ENCODE data around the gene BEAN1.
"Not testable (repeated sequence)": the region's sequence is repeated elsewhere in the genome, so short reads cannot be mapped to it uniquely, and the experiment has no call there.

Gene BEAN1

GRCh38 chr16:66491716-66492064 is 64.6 kb downstream of the BEAN1 start:
- Histone ChIP-seq H3K9me3 (ENCODE audit: control insufficient read depth, low read length) (no peaks in the 10 kb centered on the region), H3K27me3 (replicated peaks; ENCODE audit: control insufficient read depth, insufficient read depth, low read length, poor library complexity, severe bottlenecking) (no peaks in the 10 kb centered on the region), H3K36me3 (ENCODE audit: control insufficient read depth, insufficient read depth, low read length) (no peaks in the 10 kb centered on the region), H3K27ac (ENCODE audit: insufficient read depth, low read length, poor library complexity, severe bottlenecking) (no peak overlapping the region), H3K4me3 (ENCODE audit: insufficient read depth, low read depth, low read length, poor library complexity, severe bottlenecking) (no peak overlapping the region), H3K4me1 (ENCODE audit: control insufficient read depth, insufficient read depth, low read length, poor library complexity, severe bottlenecking) (no peaks in the 10 kb centered on the region)
- no peak for DNase-seq

- no peaks in the 10 kb centered on the region for H3K4me1 ChIP-seq (ENCODE audit: control insufficient read depth, insufficient read depth, low read length, poor library complexity, severe bottlenecking)
- H3K4me3 ChIP-seq (ENCODE audit: insufficient read depth, low read depth, low read length, poor library complexity, severe bottlenecking), result no peak overlapping the region
- H3K36me3 ChIP-seq (ENCODE audit: control insufficient read depth, insufficient read depth, low read length), result no peaks in the 10 kb centered on the region
- H3K27ac ChIP-seq (ENCODE audit: insufficient read depth, low read length, poor library complexity, severe bottlenecking), result no peak overlapping the region
- H3K9me3 ChIP-seq (ENCODE audit: control insufficient read depth, low read length), result no peaks in the 10 kb centered on the region
- DNase-seq, result no peak
- H3K27me3 ChIP-seq (replicated peaks; ENCODE audit: control insufficient read depth, insufficient read depth, low read length, poor library complexity, severe bottlenecking), result no peaks in the 10 kb centered on the region
These were observed 66.7 kb downstream of the BEAN1 start for GRCh38 chr16:66493490-66494401.

GRCh38 chr16:66494916-66495315 is 67.8 kb downstream of the BEAN1 start:
- no peak for DNase-seq
- H3K4me1 ChIP-seq (ENCODE audit: control insufficient read depth, insufficient read depth, low read length, poor library complexity, severe bottlenecking), result no peaks in the 10 kb centered on the region
- H3K36me3 ChIP-seq (ENCODE audit: control insufficient read depth, insufficient read depth, low read length), result no peaks in the 10 kb centered on the region
- H3K9me3 ChIP-seq (ENCODE audit: control insufficient read depth, low read length), result no peaks in the 10 kb centered on the region
- H3K27me3 ChIP-seq (replicated peaks; ENCODE audit: control insufficient read depth, insufficient read depth, low read length, poor library complexity, severe bottlenecking), result no peaks in the 10 kb centered on the region
- no peak overlapping the region for H3K27ac ChIP-seq (ENCODE audit: insufficient read depth, low read length, poor library complexity, severe bottlenecking)
- no peak overlapping the region for H3K4me3 ChIP-seq (ENCODE audit: insufficient read depth, low read depth, low read length, poor library complexity, severe bottlenecking)

- Histone ChIP-seq H3K4me3 (ENCODE audit: insufficient read depth, low read depth, low read length, poor library complexity, severe bottlenecking) (no peak overlapping the region), H3K27me3 (replicated peaks; ENCODE audit: control insufficient read depth, insufficient read depth, low read length, poor library complexity, severe bottlenecking) (no peaks in the 10 kb centered on the region), H3K27ac (ENCODE audit: insufficient read depth, low read length, poor library complexity, severe bottlenecking) (no peak overlapping the region), H3K9me3 (ENCODE audit: control insufficient read depth, low read length) (no peaks in the 10 kb centered on the region), H3K4me1 (ENCODE audit: control insufficient read depth, insufficient read depth, low read length, poor library complexity, severe bottlenecking) (no peaks in the 10 kb centered on the region), H3K36me3 (ENCODE audit: control insufficient read depth, insufficient read depth, low read length) (no peaks in the 10 kb centered on the region)
- no peak for DNase-seq
These were observed 68.3 kb downstream of the BEAN1 start for GRCh38 chr16:66495440-66495839.

GRCh38 chr16:66496226-66496625 is 69.1 kb downstream of the BEAN1 start:
- not testable (repeated sequence) for H3K27ac ChIP-seq (ENCODE audit: insufficient read depth, low read length, poor library complexity, severe bottlenecking); H3K36me3 ChIP-seq (ENCODE audit: control insufficient read depth, insufficient read depth, low read length); H3K27me3 ChIP-seq (replicated peaks; ENCODE audit: control insufficient read depth, insufficient read depth, low read length, poor library complexity, severe bottlenecking); DNase-seq; H3K4me3 ChIP-seq (ENCODE audit: insufficient read depth, low read depth, low read length, poor library complexity, severe bottlenecking); H3K4me1 ChIP-seq (ENCODE audit: control insufficient read depth, insufficient read depth, low read length, poor library complexity, severe bottlenecking); H3K9me3 ChIP-seq (ENCODE audit: control insufficient read depth, low read length)

GRCh38 chr16:66497921-66498320 is 70.8 kb downstream of the BEAN1 start:
- DNase-seq; H3K27ac ChIP-seq (ENCODE audit: insufficient read depth, low read length, poor library complexity, severe bottlenecking); H3K9me3 ChIP-seq (ENCODE audit: control insufficient read depth, low read length); H3K4me3 ChIP-seq (ENCODE audit: insufficient read depth, low read depth, low read length, poor library complexity, severe bottlenecking); H3K36me3 ChIP-seq (ENCODE audit: control insufficient read depth, insufficient read depth, low read length); H3K27me3 ChIP-seq (replicated peaks; ENCODE audit: control insufficient read depth, insufficient read depth, low read length, poor library complexity, severe bottlenecking); H3K4me1 ChIP-seq (ENCODE audit: control insufficient read depth, insufficient read depth, low read length, poor library complexity, severe bottlenecking): not testable (repeated sequence)

- not testable (repeated sequence) for H3K4me3 ChIP-seq (ENCODE audit: insufficient read depth, low read depth, low read length, poor library complexity, severe bottlenecking); H3K4me1 ChIP-seq (ENCODE audit: control insufficient read depth, insufficient read depth, low read length, poor library complexity, severe bottlenecking); H3K36me3 ChIP-seq (ENCODE audit: control insufficient read depth, insufficient read depth, low read length); H3K9me3 ChIP-seq (ENCODE audit: control insufficient read depth, low read length); DNase-seq; H3K27ac ChIP-seq (ENCODE audit: insufficient read depth, low read length, poor library complexity, severe bottlenecking); H3K27me3 ChIP-seq (replicated peaks; ENCODE audit: control insufficient read depth, insufficient read depth, low read length, poor library complexity, severe bottlenecking)
These were observed 74.5 kb downstream of the BEAN1 start for GRCh38 chr16:66501563-66501962.

GRCh38 chr16:66502020-66502913 is 75.2 kb downstream of the BEAN1 start:
- Histone ChIP-seq H3K27ac (ENCODE audit: insufficient read depth, low read length, poor library complexity, severe bottlenecking) (no peak overlapping the region), H3K27me3 (replicated peaks; ENCODE audit: control insufficient read depth, insufficient read depth, low read length, poor library complexity, severe bottlenecking) (no peaks in the 10 kb centered on the region), H3K4me3 (ENCODE audit: insufficient read depth, low read depth, low read length, poor library complexity, severe bottlenecking) (no peak overlapping the region), H3K4me1 (ENCODE audit: control insufficient read depth, insufficient read depth, low read length, poor library complexity, severe bottlenecking) (no peaks in the 10 kb centered on the region), H3K36me3 (ENCODE audit: control insufficient read depth, insufficient read depth, low read length) (no peaks in the 10 kb centered on the region), H3K9me3 (ENCODE audit: control insufficient read depth, low read length) (no peaks in the 10 kb centered on the region)
- no peak for DNase-seq

- H3K27me3 ChIP-seq (replicated peaks; ENCODE audit: control insufficient read depth, insufficient read depth, low read length, poor library complexity, severe bottlenecking), result no peaks in the 10 kb centered on the region
- no peaks in the 10 kb centered on the region for H3K9me3 ChIP-seq (ENCODE audit: control insufficient read depth, low read length)
- no peaks in the 10 kb centered on the region for H3K36me3 ChIP-seq (ENCODE audit: control insufficient read depth, insufficient read depth, low read length)
- H3K4me3 ChIP-seq (ENCODE audit: insufficient read depth, low read depth, low read length, poor library complexity, severe bottlenecking), result no peak overlapping the region
- DNase-seq, result no peak
- no peaks in the 10 kb centered on the region for H3K4me1 ChIP-seq (ENCODE audit: control insufficient read depth, insufficient read depth, low read length, poor library complexity, severe bottlenecking)
- no peak overlapping the region for H3K27ac ChIP-seq (ENCODE audit: insufficient read depth, low read length, poor library complexity, severe bottlenecking)
These were observed 75.9 kb downstream of the BEAN1 start for GRCh38 chr16:66503030-66503429.

- DNase-seq, result no peak
These were observed 76.5 kb downstream of the BEAN1 start for GRCh38 chr16:66503612-66504011.

More at GRCh38 chr16:66503612-66504011, 76.5 kb downstream of the BEAN1 start:
- Histone ChIP-seq H3K4me3 (ENCODE audit: insufficient read depth, low read depth, low read length, poor library complexity, severe bottlenecking) (no peak overlapping the region), H3K4me1 (ENCODE audit: control insufficient read depth, insufficient read depth, low read length, poor library complexity, severe bottlenecking) (no peaks in the 10 kb centered on the region), H3K27ac (ENCODE audit: insufficient read depth, low read length, poor library complexity, severe bottlenecking) (no peak overlapping the region), H3K9me3 (ENCODE audit: control insufficient read depth, low read length) (no peaks in the 10 kb centered on the region), H3K27me3 (replicated peaks; ENCODE audit: control insufficient read depth, insufficient read depth, low read length, poor library complexity, severe bottlenecking) (no peaks in the 10 kb centered on the region), H3K36me3 (ENCODE audit: control insufficient read depth, insufficient read depth, low read length) (no peaks in the 10 kb centered on the region)
